A549 (cell line): ENCODE measurements around the gene ATP8B2.

ENCODE experiments used
- CTCF ChIP-seq: fragments of >200 bp; sonication (Bioruptor Twin); formaldehyde crosslinking; IDR thresholded peaks from 3 replicates; pipeline ENCODE4 v1.5.1; 2016
- EP300 ChIP-seq, 2 experiments: fragments of >200 bp; sonication (Bioruptor Twin); formaldehyde crosslinking; IDR thresholded peaks; 2 replicates in 1 of 2; 3 replicates in 1 of 2; pipeline ENCODE4 v1.6.1; 2016 to 2017
- JUNB ChIP-seq: fragments of >200 bp; sonication (Bioruptor Twin); formaldehyde crosslinking; IDR thresholded peaks from 2 replicates; pipeline ENCODE4 v1.6.1; 2016
- MYC ChIP-seq: IDR thresholded peaks from 2 replicates; pipeline ENCODE4 v1.6.1; 2012; ENCODE audit warnings: mild to moderate bottlenecking, inconsistent platforms, low read length, improper control_type of control experiment, borderline replicate concordance
- NPAS2 ChIP-seq: fragments of 250-450 bp; sonication (Bioruptor Pico); IDR thresholded peaks from 2 replicates; pipeline ENCODE4 v1.8.0; 2022; ENCODE audit warnings: mild to moderate bottlenecking, moderate library complexity, borderline replicate concordance
- NR3C1 ChIP-seq: fragments of >200 bp; sonication (Bioruptor Twin); formaldehyde crosslinking; IDR thresholded peaks from 3 replicates; pipeline ENCODE4 v1.6.1; 2017
- POLR2A ChIP-seq: IDR thresholded peaks from 2 replicates; pipeline ENCODE4 v1.6.1; 2012; ENCODE audit warnings: mild to moderate bottlenecking, low read length
- RAD21 ChIP-seq, 2 experiments: fragments of >200 bp in 1 of 2; sonication (Bioruptor Twin) in 1 of 2; formaldehyde crosslinking in 1 of 2; IDR thresholded peaks in 1 of 2; conservative IDR thresholded peaks in 1 of 2; 2 replicates in 1 of 2; 3 replicates in 1 of 2; pipeline ENCODE4 v1.6.1; 2012 to 2018; ENCODE audit warnings: inconsistent platforms in 1 of 2
- ZFP36 ChIP-seq: fragments of 450-650 bp; IDR thresholded peaks from 2 replicates; pipeline ENCODE4 v1.6.1; 2014; ENCODE audit warnings: borderline replicate concordance; ENCODE audit not compliant: partially characterized antibody

- TF ChIP-seq CTCF = no peak
- TF ChIP-seq POLR2A = no peak
- no peak for TF ChIP-seq MYC
- no peak for TF ChIP-seq EP300 (IDR thresholded peaks at IDR 0.05)
- TF ChIP-seq NPAS2 (CRISPR knock-in tag) = no peak
- no peak for TF ChIP-seq RAD21 (conservative IDR thresholded peaks at IDR 0.05 in 1 of 2, IDR thresholded peaks at IDR 0.05 in 1 of 2)
- no peak for TF ChIP-seq ZFP36
- no peak for TF ChIP-seq NR3C1
- TF ChIP-seq JUNB = no peak
These were observed 16.8 kb downstream of the ATP8B2 start for GRCh38 chr1:154342132-154342531.
